ENCODE results near the gene POU2AF1. TPM values are rescaled to one million over a fixed set of nuclear protein-coding genes. Genes with fewer than 3 reads are reported as not detected.

The POU2AF1 gene
- total and polyA plus RNA-seq, 2 of the 8 experiments (the other 6 are each of a cell fraction or from before 2014, with no cell fraction given) = not detected

- Histone ChIP-seq H3K23me2 (ENCODE audit: low read depth, low read length) (peaks cover 4% of the 10 kb centered on the region; the same call in 1 of the 2 replicates), H3K4me1 (replicated peaks in 1 of 4; ENCODE audit: control insufficient read depth in 3 of 4, insufficient read depth in 4 of 4, low read length in 3 of 4) (no peaks in the 10 kb centered on the region), H2BK20ac (ENCODE audit: low read length) (no peak overlapping the region), H4K5ac (ENCODE audit: insufficient read length, low read depth, low read length) (no peak overlapping the region), H3K4ac (replicated peaks; ENCODE audit: insufficient read length, low read depth, low read length) (no peak overlapping the region), H3K79me1 (ENCODE audit: low read depth, low read length) (no peaks in the 10 kb centered on the region), H3K4me2 (ENCODE audit: insufficient read depth in 1 of 2, low read depth in 2 of 2, low read length in 2 of 2) (no peak overlapping the region), H3K18ac (ENCODE audit: extremely low read depth, low read length) (no peak overlapping the region), H3K36me3 (ENCODE audit: control insufficient read depth in 2 of 4, insufficient read depth in 4 of 4, low read length in 3 of 4) (no peaks in the 10 kb centered on the region), H3K14ac (ENCODE audit: insufficient read length) (no peak overlapping the region), H4K91ac (replicated peaks; ENCODE audit: insufficient read length, low read length) (no peak overlapping the region), H3K9me3 (ENCODE audit: insufficient read depth in 2 of 2, low read depth in 1 of 2, low read length in 1 of 2) (no peaks in the 10 kb centered on the region), H2BK12ac (ENCODE audit: low read depth, low read length) (no peak overlapping the region), H3K56ac (replicated peaks; ENCODE audit: insufficient read length, low read depth, low read length) (no peak overlapping the region), H2AFZ (ENCODE audit: low read length) (no peak overlapping the region), H3K23ac (ENCODE audit: insufficient read length) (no peak overlapping the region), H3K79me2 (ENCODE audit: control insufficient read depth in 1 of 2, insufficient read depth in 2 of 2, low read length in 2 of 2) (no peaks in the 10 kb centered on the region), H2BK15ac (ENCODE audit: low read length) (no peak overlapping the region), H2AK5ac (ENCODE audit: low read depth, low read length) (no peak overlapping the region), H3K9ac (replicated peaks in 1 of 4; ENCODE audit: extremely low read depth in 1 of 4, low read depth in 3 of 4, low read length in 3 of 4) (no peak overlapping the region), H2BK120ac (replicated peaks; ENCODE audit: low read depth, low read length) (no peak overlapping the region), H3K27me3 (replicated peaks in 1 of 4; ENCODE audit: control insufficient read depth in 3 of 4, extremely low read depth in 1 of 4, insufficient read depth in 3 of 4, low read length in 3 of 4) (no peaks in the 10 kb centered on the region), H3K4me3 (ENCODE audit: extremely low read depth in 1 of 4, insufficient read depth in 2 of 4, low read depth in 3 of 4, low read length in 4 of 4) (no peak overlapping the region), H4K8ac (ENCODE audit: extremely low read depth, insufficient read depth, low read length) (no peak overlapping the region), H2BK5ac (ENCODE audit: low read depth, low read length) (no peak overlapping the region), H3K27ac (ENCODE audit: low read depth, low read length) (no peak overlapping the region), H4K20me1 (replicated peaks in 1 of 2; ENCODE audit: control insufficient read depth in 1 of 2, insufficient read depth in 2 of 2, low read length in 2 of 2) (peaks cover 0 to 4% of the 10 kb centered on the region in 2 experiments)
- 91% methylated on average over 7 of the region's 7 CpGs; no CpG with 5 or more reads in 1 of the 2 experiments for WGBS, 2 experiments (ENCODE audit: extremely low coverage in 1 of 2, insufficient coverage in 1 of 2, insufficient read length in 1 of 2, insufficient replicate concordance in 2 of 2, low coverage in 1 of 2, low lambda C conversion rate in 2 of 2, missing lambda C conversion rate in 1 of 2)
- DNase-seq (ENCODE audit: low read depth in 1 of 2, low spot score in 2 of 2) = no peak
- CTCF ChIA-PET (ENCODE audit: partially characterized antibody) = interaction anchor here (0.7 to 0.9 kb wide), 2 partner anchors 49 to 77 kb away, joined by 3 to 4 read pairs; no protein-coding TSS in a partner anchor
- POLR2A ChIA-PET (ENCODE audit: partially characterized antibody) = no interaction called here
- FAIRE-seq = no peak
- no peak for TF ChIP-seq TBP (IDR thresholded peaks at IDR 0.05; ENCODE audit: low read depth, low read length)
- no peak for TF ChIP-seq SP1 (IDR thresholded peaks at IDR 0.05; ENCODE audit: low read depth, low read length)
- TF ChIP-seq, protein P1, sequence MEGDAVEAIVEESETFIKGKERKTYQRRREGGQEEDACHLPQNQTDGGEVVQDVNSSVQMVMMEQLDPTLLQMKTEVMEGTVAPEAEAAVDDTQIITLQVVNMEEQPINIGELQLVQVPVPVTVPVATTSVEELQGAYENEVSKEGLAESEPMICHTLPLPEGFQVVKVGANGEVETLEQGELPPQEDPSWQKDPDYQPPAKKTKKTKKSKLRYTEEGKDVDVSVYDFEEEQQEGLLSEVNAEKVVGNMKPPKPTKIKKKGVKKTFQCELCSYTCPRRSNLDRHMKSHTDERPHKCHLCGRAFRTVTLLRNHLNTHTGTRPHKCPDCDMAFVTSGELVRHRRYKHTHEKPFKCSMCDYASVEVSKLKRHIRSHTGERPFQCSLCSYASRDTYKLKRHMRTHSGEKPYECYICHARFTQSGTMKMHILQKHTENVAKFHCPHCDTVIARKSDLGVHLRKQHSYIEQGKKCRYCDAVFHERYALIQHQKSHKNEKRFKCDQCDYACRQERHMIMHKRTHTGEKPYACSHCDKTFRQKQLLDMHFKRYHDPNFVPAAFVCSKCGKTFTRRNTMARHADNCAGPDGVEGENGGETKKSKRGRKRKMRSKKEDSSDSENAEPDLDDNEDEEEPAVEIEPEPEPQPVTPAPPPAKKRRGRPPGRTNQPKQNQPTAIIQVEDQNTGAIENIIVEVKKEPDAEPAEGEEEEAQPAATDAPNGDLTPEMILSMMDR (IDR thresholded peaks at IDR 0.05; ENCODE audit: control extremely low read depth in 1 of 3, insufficient read depth in 1 of 3, low read depth in 1 of 3, low read length in 3 of 3) = no peak
- no peak for TF ChIP-seq SIRT6 (IDR thresholded peaks at IDR 0.05; ENCODE audit: low read length)
- TF ChIP-seq GABPA (IDR thresholded peaks at IDR 0.05; ENCODE audit: borderline replicate concordance, insufficient read depth, low read length) = no peak
- TF ChIP-seq E2F6 (IDR thresholded peaks at IDR 0.05) = no peak
- no peak for TF ChIP-seq RFX5 (IDR thresholded peaks at IDR 0.05; ENCODE audit: borderline replicate concordance, low read depth, low read length)
- TF ChIP-seq EZH2 (IDR thresholded peaks at IDR 0.05; ENCODE audit: low read depth, low read length, severe bottlenecking) = no peak
- TF ChIP-seq POLR2A (IDR thresholded peaks at IDR 0.05; ENCODE audit: control extremely low read depth in 1 of 2, low read depth in 2 of 2, low read length in 2 of 2) = no peak
- no peak for TF ChIP-seq SIX5 (IDR thresholded peaks at IDR 0.05; ENCODE audit: low read depth, low read length)
- TF ChIP-seq SP2 (IDR thresholded peaks at IDR 0.05; ENCODE audit: low read length) = no peak
Observed at GRCh38 chr11:111361052-111361801, 17.8 kb downstream of the POU2AF1 start.

All from H1 (cell line).